GM23338 (cell line): ENCODE measurements around the gene SSNA1. TPM values are rescaled to one million over a fixed set of nuclear protein-coding genes. Genes with fewer than 3 reads are reported as not detected.

Experiments
- ATAC-seq: fragments of 200-7000 bp; cut with Tn5 transposase; 3 replicates; pipeline ENCODE4 v1.9.1; 2020
- DNase-seq: peaks from one replicate; pipeline ENCODE4 v3.0.0-alpha.2; 2015; ENCODE audit warnings: low spot score
- H2AFZ ChIP-seq: fragments of 200-600 bp; sonication (generic); 2 replicates; pipeline ENCODE4 v1.8.0; 2016; ENCODE audit warnings: antibody characterized with exemption, mild to moderate bottlenecking, moderate library complexity
- H3F3A ChIP-seq: fragments of 200-600 bp; sonication (generic); replicated peaks from 2 replicates; pipeline ENCODE4 v1.8.0; 2017; ENCODE audit warnings: antibody characterized with exemption, mixed run types, low read depth
- H3K27ac ChIP-seq: fragments of 200-600 bp; sonication (generic); 2 replicates; pipeline ENCODE4 v1.6.1; 2016; ENCODE audit warnings: low read depth
- H3K27me3 ChIP-seq: fragments of 200-600 bp; sonication (generic); 2 replicates; pipeline ENCODE4 v1.8.0; 2016; ENCODE audit warnings: mild to moderate bottlenecking, mixed run types, moderate library complexity; ENCODE audit not compliant: insufficient read depth
- H3K36me3 ChIP-seq: fragments of 200-600 bp; sonication (generic); 2 replicates; pipeline ENCODE4 v1.8.0; 2016; ENCODE audit warnings: mild to moderate bottlenecking; ENCODE audit not compliant: insufficient read depth
- H3K4me1 ChIP-seq: fragments of 200-600 bp; sonication (generic); 2 replicates; pipeline ENCODE4 v1.8.0; 2016; ENCODE audit warnings: mild to moderate bottlenecking, moderate library complexity; ENCODE audit not compliant: insufficient read depth
- H3K4me2 ChIP-seq: fragments of 200-600 bp; sonication (generic); 2 replicates; pipeline ENCODE4 v1.7.1; 2017; ENCODE audit warnings: mixed run types
- H3K4me3 ChIP-seq: fragments of 200-600 bp; sonication (generic); 2 replicates; pipeline ENCODE4 v1.6.1; 2016; ENCODE audit warnings: mixed run types
- H3K79me2 ChIP-seq: fragments of 200-600 bp; sonication (generic); replicated peaks from 2 replicates; pipeline ENCODE4 v1.8.0; 2017; ENCODE audit warnings: mild to moderate bottlenecking; ENCODE audit not compliant: insufficient read depth
- H3K9me2 ChIP-seq: fragments of 200-600 bp; sonication (generic); 2 replicates; pipeline ENCODE4 v1.8.0; 2017; ENCODE audit not compliant: insufficient read depth
- H4K20me1 ChIP-seq: fragments of 200-600 bp; sonication (generic); replicated peaks from 2 replicates; pipeline ENCODE4 v1.8.0; 2017; ENCODE audit warnings: mild to moderate bottlenecking; ENCODE audit not compliant: insufficient read depth
- H3K27ac Mint-ChIP-seq: 2 replicates; pipeline ENCODE4 v1.8.0; 2020; ENCODE audit warnings: inconsistent platforms, mild to moderate bottlenecking, moderate library complexity, mixed read lengths
- H3K27me3 Mint-ChIP-seq: 3 replicates; pipeline ENCODE4 v1.8.0; 2022; ENCODE audit warnings: low read depth, mild to moderate bottlenecking, moderate library complexity, mixed read lengths, inconsistent platforms; ENCODE audit not compliant: insufficient read depth, poor library complexity
- H3K36me3 Mint-ChIP-seq: 3 replicates; pipeline ENCODE4 v1.8.0; 2021; ENCODE audit warnings: low read depth, mild to moderate bottlenecking, inconsistent platforms, moderate library complexity, mixed read lengths
- H3K4me1 Mint-ChIP-seq: 3 replicates; pipeline ENCODE4 v1.8.0; 2020; ENCODE audit warnings: mild to moderate bottlenecking, inconsistent platforms, mixed read lengths
- H3K4me3 Mint-ChIP-seq: 3 replicates; pipeline ENCODE4 v1.8.0; 2021; ENCODE audit warnings: moderate library complexity, mild to moderate bottlenecking, inconsistent platforms, mixed read lengths
- H3K9me3 Mint-ChIP-seq: 3 replicates; pipeline ENCODE4 v1.8.0; 2020; ENCODE audit warnings: moderate library complexity, mild to moderate bottlenecking, inconsistent platforms, mixed read lengths
- JUNB ChIP-seq: IDR thresholded peaks from one replicate; pipeline ENCODE4 v1.6.1; 2016; ENCODE audit warnings: antibody characterized with exemption; ENCODE audit not compliant: unreplicated experiment
- ZNF114 ChIP-seq: fragments of 250-450 bp; sonication (Bioruptor Pico); IDR thresholded peaks from 2 replicates; pipeline ENCODE4 v1.5.0; 2020; ENCODE audit warnings: mild to moderate bottlenecking, moderate library complexity
- ZNF331 ChIP-seq: fragments of 250-450 bp; sonication (Bioruptor Pico); IDR thresholded peaks from 2 replicates; pipeline ENCODE4 v1.5.0; 2020; ENCODE audit warnings: low read depth, mild to moderate bottlenecking, moderate library complexity
- ZNF462 ChIP-seq: fragments of 250-450 bp; sonication (Bioruptor Pico); IDR thresholded peaks from 2 replicates; pipeline ENCODE4 v1.5.0; 2020; ENCODE audit warnings: mild to moderate bottlenecking, moderate library complexity
- polyA plus RNA-seq: library from polyadenylated mRNA; unstranded; fragments of >200 nt; fragmentation: Nextera tagmentation; extraction: Ambion mirVana; gene quantifications from 2 replicates; pipeline ENCODE4 v1.2.1, GENCODE V29; 2016
- total RNA-seq: library from RNA; depleted of rRNA; stranded (reverse); fragments of >200 nt; shearing (Covaris generic); gene quantifications from 2 replicates; pipeline ENCODE4 v1.2.3, GENCODE V29; 2014
- TF ChIP-seq, protein P1 (sequence below): IDR thresholded peaks from one replicate; pipeline ENCODE4 v1.6.1; 2018; ENCODE audit warnings: antibody characterized with exemption; ENCODE audit not compliant: unreplicated experiment
- TF ChIP-seq, protein P2 (sequence below): IDR thresholded peaks from 2 replicates; pipeline ENCODE4 v1.6.1; 2016; ENCODE audit warnings: antibody characterized with exemption

Gene SSNA1
- total and polyA plus RNA-seq, 2 experiments from 2014 or later = 132 to 154 TPM

DNA sequence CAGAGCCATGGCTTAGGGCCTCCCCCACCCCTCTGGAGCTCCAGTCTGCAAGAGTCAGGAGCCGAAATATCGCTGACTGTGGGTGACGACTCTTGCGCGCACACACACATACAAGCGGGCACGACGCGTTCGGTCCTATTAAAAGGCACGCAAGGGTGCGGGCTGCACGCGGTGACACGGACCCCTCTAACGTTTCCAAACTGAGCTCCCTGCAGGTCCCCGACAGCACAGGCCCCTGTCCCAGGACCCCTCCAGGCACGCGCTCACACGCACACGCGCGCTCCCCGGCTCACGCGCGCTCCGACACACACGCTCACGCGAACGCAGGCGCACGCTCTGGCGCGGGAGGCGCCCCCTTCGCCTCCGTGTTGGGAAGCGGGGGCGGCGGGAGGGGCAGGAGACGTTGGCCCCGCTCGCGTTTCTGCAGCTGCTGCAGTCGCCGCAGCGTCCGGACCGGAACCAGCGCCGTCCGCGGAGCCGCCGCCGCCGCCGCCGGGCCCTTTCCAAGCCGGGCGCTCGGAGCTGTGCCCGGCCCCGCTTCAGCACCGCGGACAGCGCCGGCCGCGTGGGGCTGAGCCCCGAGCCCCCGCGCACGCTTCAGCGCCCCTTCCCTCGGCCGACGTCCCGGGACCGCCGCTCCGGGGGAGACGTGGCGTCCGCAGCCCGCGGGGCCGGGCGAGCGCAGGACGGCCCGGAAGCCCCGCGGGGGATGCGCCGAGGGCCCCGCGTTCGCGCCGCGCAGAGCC is 49.6 kb upstream of the SSNA1 start, which contains the start of gene GRIN1:
Gene GRIN1, plus strand, starts transcription at position 433 of the 746 bp plus-strand sequence. CDS start 333 bp downstream, outside the sequence.
- Histone ChIP-seq H2AFZ (no peak within 1 kb of the TSS), H3K4me3 (peak within 1 kb of the TSS; percentile 51), H3K27ac (no peak within 1 kb of the TSS), H3K79me2 (no peaks in the 10 kb centered on the region), H3K4me2 (peak within 1 kb of the TSS; percentile 78), H4K20me1 (no peaks in the 10 kb centered on the region), H3K9me2 (no peaks in the 10 kb centered on the region), H3F3A (no peaks in the 10 kb centered on the region), H3K4me1 (peaks cover 12% of the 10 kb centered on the region), H3K36me3 (no peaks in the 10 kb centered on the region), H3K27me3 (peaks cover 48% of the 10 kb centered on the region)
- H3K9me3 Mint-ChIP-seq = no peaks in the 10 kb centered on the region
- H3K4me1 Mint-ChIP-seq = peaks cover 10% of the 10 kb centered on the region
- no peaks in the 10 kb centered on the region for H3K36me3 Mint-ChIP-seq
- ATAC-seq = peak; percentile 67
- TF ChIP-seq, protein P1, sequence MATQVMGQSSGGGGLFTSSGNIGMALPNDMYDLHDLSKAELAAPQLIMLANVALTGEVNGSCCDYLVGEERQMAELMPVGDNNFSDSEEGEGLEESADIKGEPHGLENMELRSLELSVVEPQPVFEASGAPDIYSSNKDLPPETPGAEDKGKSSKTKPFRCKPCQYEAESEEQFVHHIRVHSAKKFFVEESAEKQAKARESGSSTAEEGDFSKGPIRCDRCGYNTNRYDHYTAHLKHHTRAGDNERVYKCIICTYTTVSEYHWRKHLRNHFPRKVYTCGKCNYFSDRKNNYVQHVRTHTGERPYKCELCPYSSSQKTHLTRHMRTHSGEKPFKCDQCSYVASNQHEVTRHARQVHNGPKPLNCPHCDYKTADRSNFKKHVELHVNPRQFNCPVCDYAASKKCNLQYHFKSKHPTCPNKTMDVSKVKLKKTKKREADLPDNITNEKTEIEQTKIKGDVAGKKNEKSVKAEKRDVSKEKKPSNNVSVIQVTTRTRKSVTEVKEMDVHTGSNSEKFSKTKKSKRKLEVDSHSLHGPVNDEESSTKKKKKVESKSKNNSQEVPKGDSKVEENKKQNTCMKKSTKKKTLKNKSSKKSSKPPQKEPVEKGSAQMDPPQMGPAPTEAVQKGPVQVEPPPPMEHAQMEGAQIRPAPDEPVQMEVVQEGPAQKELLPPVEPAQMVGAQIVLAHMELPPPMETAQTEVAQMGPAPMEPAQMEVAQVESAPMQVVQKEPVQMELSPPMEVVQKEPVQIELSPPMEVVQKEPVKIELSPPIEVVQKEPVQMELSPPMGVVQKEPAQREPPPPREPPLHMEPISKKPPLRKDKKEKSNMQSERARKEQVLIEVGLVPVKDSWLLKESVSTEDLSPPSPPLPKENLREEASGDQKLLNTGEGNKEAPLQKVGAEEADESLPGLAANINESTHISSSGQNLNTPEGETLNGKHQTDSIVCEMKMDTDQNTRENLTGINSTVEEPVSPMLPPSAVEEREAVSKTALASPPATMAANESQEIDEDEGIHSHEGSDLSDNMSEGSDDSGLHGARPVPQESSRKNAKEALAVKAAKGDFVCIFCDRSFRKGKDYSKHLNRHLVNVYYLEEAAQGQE = peak; percentile 77
- TF ChIP-seq, protein P2, sequence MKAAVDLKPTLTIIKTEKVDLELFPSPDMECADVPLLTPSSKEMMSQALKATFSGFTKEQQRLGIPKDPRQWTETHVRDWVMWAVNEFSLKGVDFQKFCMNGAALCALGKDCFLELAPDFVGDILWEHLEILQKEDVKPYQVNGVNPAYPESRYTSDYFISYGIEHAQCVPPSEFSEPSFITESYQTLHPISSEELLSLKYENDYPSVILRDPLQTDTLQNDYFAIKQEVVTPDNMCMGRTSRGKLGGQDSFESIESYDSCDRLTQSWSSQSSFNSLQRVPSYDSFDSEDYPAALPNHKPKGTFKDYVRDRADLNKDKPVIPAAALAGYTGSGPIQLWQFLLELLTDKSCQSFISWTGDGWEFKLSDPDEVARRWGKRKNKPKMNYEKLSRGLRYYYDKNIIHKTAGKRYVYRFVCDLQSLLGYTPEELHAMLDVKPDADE = no peak
- TF ChIP-seq ZNF114 (CRISPR knock-in tag) = no peak
- H3K27me3 Mint-ChIP-seq = peaks cover 63% of the 10 kb centered on the region
- peak; percentile 67 for DNase-seq
- H3K27ac Mint-ChIP-seq = no peak within 1 kb of the TSS
- H3K4me3 Mint-ChIP-seq = peak within 1 kb of the TSS; percentile 61

DNA sequence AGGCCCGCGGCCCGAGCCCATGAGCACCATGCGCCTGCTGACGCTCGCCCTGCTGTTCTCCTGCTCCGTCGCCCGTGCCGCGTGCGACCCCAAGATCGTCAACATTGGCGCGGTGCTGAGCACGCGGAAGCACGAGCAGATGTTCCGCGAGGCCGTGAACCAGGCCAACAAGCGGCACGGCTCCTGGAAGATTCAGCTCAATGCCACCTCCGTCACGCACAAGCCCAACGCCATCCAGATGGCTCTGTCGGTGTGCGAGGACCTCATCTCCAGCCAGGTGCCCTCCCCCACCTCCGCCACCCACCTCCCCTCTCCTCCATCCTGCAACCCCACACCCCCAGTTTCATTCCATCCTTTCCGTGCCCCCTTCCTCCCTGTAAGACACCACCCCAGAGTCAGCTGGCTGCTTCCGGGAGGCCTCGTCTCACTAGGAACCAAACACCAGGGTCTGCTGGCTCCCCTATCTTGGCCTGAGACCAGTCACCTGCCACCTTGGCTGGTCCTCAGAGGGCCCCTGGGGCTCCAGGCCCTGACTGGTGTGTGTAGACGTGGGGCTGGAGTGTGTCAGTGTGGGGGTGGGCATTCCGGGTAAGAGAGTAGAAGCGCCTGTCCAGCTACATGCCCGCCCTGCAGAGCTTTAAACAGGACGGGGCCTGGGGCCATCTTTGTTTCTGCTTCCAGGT is 48.9 kb upstream of the SSNA1 start:
- no peaks in the 10 kb centered on the region for H3K36me3 ChIP-seq
- no peak; the same call in 2 of the 3 replicates for ATAC-seq
- H3K4me1 ChIP-seq = peaks cover 12% of the 10 kb centered on the region
- no peaks in the 10 kb centered on the region for H3K79me2 ChIP-seq
- Mint-ChIP-seq H3K27ac (no peak overlapping the region), H3K4me3 (peak overlapping the region; percentile 61), H3K27me3 (peaks cover 66% of the 10 kb centered on the region), H3K9me3 (no peaks in the 10 kb centered on the region), H3K36me3 (no peaks in the 10 kb centered on the region), H3K4me1 (peaks cover 10% of the 10 kb centered on the region)
- H2AFZ ChIP-seq = no peak overlapping the region
- H3K4me3 ChIP-seq = no peak overlapping the region
- peaks cover 48% of the 10 kb centered on the region for H3K27me3 ChIP-seq
- H3K9me2 ChIP-seq = no peaks in the 10 kb centered on the region
- H4K20me1 ChIP-seq = no peaks in the 10 kb centered on the region
- no peaks in the 10 kb centered on the region for H3F3A ChIP-seq
- H3K27ac ChIP-seq = no peak overlapping the region
- DNase-seq = peak; percentile 65
- peak overlapping the region; percentile 38; the same call in 1 of the 2 replicates for H3K4me2 ChIP-seq
- no peak for TF ChIP-seq ZNF462 (CRISPR knock-in tag)
- no peak for TF ChIP-seq ZNF331 (CRISPR knock-in tag)
- TF ChIP-seq JUNB = no peak
